Activated naive CD4-positive, alpha-beta T cell treated with anti-CD3 and anti-CD28 coated beads, Interleukin-2, amount 10 ng/mL, durations not matched to agents 7 days and 5 days (primary cell): Measurements from ENCODE around the gene UHRF1.

Source experiments
- CTCF ChIA-PET: fragments of 350-600 bp; sonication (Branson Sonifier 250); formaldehyde crosslinking; loops from one replicate; lab custom pipeline; 2021; ENCODE audit warnings: antibody characterized with exemption; lab: Charles Lee
- DNase-seq: peaks from one replicate; pipeline ENCODE4 v3.0.0-alpha.2; 2020
- H3K27ac Mint-ChIP-seq: one replicate; pipeline ENCODE4 v1.8.0; 2021; ENCODE audit warnings: mild to moderate bottlenecking, moderate library complexity, mixed read lengths
- H3K27me3 Mint-ChIP-seq: one replicate; pipeline ENCODE4 v1.8.0; 2021; ENCODE audit warnings: mild to moderate bottlenecking, mixed read lengths
- H3K36me3 Mint-ChIP-seq: one replicate; pipeline ENCODE4 v1.8.0; 2021; ENCODE audit warnings: mixed read lengths
- H3K4me1 Mint-ChIP-seq: one replicate; pipeline ENCODE4 v1.8.0; 2021; ENCODE audit warnings: mixed read lengths
- H3K4me3 Mint-ChIP-seq: one replicate; pipeline ENCODE4 v1.8.0; 2021; ENCODE audit warnings: mild to moderate bottlenecking, moderate library complexity, mixed read lengths
- H3K9me3 Mint-ChIP-seq: one replicate; pipeline ENCODE4 v1.8.0; 2021; ENCODE audit warnings: mixed read lengths

Gene UHRF1

GRCh38 chr19:4909156-4909896 lies at the start of gene UHRF1:
TSS of gene UHRF1 (plus strand) at chr19:4909501. CDS start at chr19:4910886, 1,385 bp downstream.
- Mint-ChIP-seq H3K36me3 (peaks cover 34% of the 10 kb centered on the region), H3K4me3 (peak within 1 kb of the TSS; percentile 85), H3K27me3 (peaks cover 5% of the 10 kb centered on the region), H3K27ac (peak within 1 kb of the TSS; percentile 98), H3K9me3 (no peaks in the 10 kb centered on the region), H3K4me1 (peaks cover 45% of the 10 kb centered on the region)
- DNase-seq, result peak; percentile 76
- CTCF ChIA-PET, result no interaction called here

DNA sequence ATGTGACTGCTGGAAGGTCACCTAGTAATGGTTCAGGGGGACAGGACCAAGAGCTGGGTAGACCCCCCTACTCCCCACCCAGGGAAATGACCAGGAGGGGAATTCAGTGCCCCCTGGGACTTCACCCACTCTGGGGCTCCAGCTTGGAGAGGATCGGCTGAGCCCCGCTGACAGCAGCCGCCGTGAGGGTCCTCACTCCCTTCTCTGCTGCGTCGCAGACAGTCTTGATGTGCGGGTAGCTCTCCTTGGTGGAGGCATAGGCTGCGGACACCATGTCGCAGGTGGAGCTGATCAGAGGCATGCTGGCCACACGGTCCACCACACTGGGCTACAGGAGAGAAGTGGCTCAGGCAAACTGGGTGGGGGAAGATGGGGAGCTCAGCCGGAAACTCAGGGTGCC lies 49.6 kb upstream of the UHRF1 start:
- Mint-ChIP-seq H3K9me3 (no peaks in the 10 kb centered on the region), H3K27ac (no peak overlapping the region), H3K27me3 (no peaks in the 10 kb centered on the region), H3K4me3 (no peak overlapping the region), H3K36me3 (peaks cover 4% of the 10 kb centered on the region), H3K4me1 (no peaks in the 10 kb centered on the region)
- CTCF ChIA-PET, result interaction anchor here (0.7 to 1.3 kb wide), 3 partner anchors 9 to 50 kb away, joined by 4 to 6 read pairs (median 4); no protein-coding TSS in a partner anchor
- no peak for DNase-seq

GRCh38 chr19:4861147-4861546 lies 48.2 kb upstream of the UHRF1 start:
- Mint-ChIP-seq H3K27me3 (no peaks in the 10 kb centered on the region), H3K27ac (no peak overlapping the region), H3K4me1 (peaks cover under 1% of the 10 kb centered on the region), H3K4me3 (no peak overlapping the region), H3K36me3 (peaks cover 1% of the 10 kb centered on the region), H3K9me3 (no peaks in the 10 kb centered on the region)
- no peak for DNase-seq
- CTCF ChIA-PET, result no interaction called here

GRCh38 chr19:4866595-4867424 lies 42.5 kb upstream of the UHRF1 start:
- Mint-ChIP-seq H3K4me3 (peak overlapping the region; percentile 74), H3K4me1 (peaks cover 27% of the 10 kb centered on the region), H3K9me3 (no peaks in the 10 kb centered on the region), H3K27ac (peak overlapping the region; percentile 67), H3K27me3 (peaks cover 16% of the 10 kb centered on the region), H3K36me3 (no peaks in the 10 kb centered on the region)
- CTCF ChIA-PET, result interaction anchor here (0.7 to 9.0 kb wide), 7 partner anchors 15 to 163 kb away, joined by 3 to 80 read pairs (median 4); no protein-coding TSS in a partner anchor
- peak; percentile 64 for DNase-seq

DNA sequence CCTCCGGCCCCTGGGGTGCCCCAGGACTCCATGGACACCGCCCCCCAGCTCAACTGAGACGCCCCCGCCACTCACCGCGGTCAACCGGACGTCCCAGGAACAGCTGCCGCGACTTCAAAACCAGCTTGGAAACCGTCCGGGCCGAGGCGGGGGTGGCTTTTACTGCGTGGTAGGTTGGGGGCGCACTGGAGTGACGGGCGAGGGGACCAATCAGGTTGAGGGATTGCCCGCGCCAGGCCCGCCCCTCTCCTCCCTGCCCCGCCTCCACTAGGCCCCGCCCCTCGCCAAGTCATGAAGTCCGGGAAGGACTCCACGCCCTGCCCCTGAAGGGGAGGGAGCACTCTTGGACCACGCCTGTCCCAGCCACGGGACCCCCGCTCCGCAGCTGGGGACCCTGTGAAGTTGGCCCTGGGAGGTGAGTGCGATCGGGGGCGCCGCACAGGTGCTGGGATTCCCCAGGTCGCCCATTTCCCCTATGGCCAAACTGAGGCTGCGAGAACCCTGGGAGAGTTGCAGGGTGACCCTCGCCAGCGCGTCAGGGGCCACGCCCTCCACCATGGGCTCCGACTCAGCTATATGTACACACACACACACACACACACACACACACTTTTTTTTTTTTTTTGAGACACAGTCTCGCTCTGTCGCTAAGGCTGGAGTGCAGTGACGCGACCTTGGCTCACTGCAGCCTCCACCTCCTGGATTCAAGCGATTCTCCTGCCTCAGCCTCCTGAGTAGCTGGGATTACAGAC lies 41.6 kb upstream of the UHRF1 start, which contains the start of gene PLIN3:
PLIN3 (minus strand) TSS at position 134 of the 752 bp plus-strand sequence. CDS start 6,273 bp downstream, outside the sequence.
- CTCF ChIA-PET, result interaction anchor here (1.3 to 9.0 kb wide), 5 partner anchors 11 to 162 kb away, joined by 3 to 80 read pairs (median 7); no protein-coding TSS in a partner anchor
- peak within 1 kb of the TSS; percentile 74 for H3K4me3 Mint-ChIP-seq
- no peaks in the 10 kb centered on the region for H3K36me3 Mint-ChIP-seq
- peaks cover 30% of the 10 kb centered on the region for H3K4me1 Mint-ChIP-seq
- H3K9me3 Mint-ChIP-seq, result no peaks in the 10 kb centered on the region
- peak within 1 kb of the TSS; percentile 70 for H3K27ac Mint-ChIP-seq
- H3K27me3 Mint-ChIP-seq, result peaks cover 25% of the 10 kb centered on the region
- peak; percentile 95 for DNase-seq

DNA sequence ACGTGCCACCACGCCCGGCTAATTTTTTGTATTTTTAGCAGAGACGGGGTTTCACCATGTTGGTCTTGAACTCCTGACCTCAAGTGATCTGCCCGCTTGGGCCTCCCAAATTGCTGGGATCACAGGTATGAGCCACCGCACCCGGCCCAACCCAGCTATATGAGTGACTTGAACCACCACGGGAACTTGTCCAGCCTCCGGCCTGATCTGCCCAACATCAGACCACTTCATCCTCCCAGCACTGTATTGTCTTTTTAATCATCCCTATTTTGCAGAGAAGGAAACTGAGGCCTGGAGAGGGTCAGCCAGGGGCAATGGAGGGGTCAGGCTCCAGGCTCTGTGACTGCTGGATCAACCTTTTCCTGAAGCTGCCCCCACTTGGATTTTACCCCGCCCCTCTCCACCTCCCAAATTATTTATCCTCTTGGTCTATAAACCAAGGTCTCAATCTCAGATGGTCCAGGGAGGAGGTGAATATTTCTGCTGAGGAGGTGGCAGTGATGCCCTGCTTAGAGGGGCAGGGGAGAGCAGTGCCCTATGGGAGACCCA lies 40.9 kb upstream of the UHRF1 start:
- no peak for DNase-seq
- Mint-ChIP-seq H3K4me1 (peaks cover 31% of the 10 kb centered on the region), H3K27me3 (peaks cover 31% of the 10 kb centered on the region), H3K27ac (no peak overlapping the region), H3K36me3 (no peaks in the 10 kb centered on the region), H3K4me3 (peak overlapping the region; percentile 74), H3K9me3 (no peaks in the 10 kb centered on the region)
- CTCF ChIA-PET, result interaction anchor here (1.0 to 9.0 kb wide), 6 partner anchors 9 to 162 kb away, joined by 3 to 80 read pairs (median 4); no protein-coding TSS in a partner anchor

DNA sequence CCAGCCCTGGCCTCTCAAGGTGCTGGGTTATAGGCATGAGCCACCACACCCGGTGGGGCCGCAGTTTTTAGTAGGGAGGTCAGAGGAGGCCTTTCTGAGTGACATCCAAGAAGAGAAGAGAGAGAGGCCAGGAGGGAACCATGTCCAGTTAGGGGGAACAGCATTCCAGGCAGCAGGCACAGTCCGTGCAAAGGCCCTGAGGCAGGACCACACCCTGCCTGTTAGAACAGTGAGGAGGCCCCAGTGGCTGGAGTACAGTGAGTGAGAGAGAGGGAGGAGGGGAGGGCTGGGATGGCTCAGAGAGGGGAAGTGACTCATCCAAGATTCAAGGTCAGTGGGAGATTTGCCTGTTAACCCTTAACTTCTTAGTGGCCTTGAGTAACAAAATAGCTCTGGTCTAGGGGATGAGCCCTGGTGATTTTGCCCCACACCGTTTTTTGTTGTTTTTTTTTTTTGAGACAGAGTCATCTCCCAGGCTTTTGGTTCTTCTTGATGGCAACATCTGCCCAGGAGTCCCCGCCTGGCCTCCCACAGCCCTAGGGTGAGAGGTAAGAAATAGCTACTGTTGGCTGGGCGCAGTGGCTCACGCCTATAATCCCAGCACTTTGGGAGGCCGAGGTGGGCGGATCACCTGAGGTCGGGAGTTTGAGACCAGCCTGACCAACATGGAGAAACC lies 39.1 kb upstream of the UHRF1 start:
- peak overlapping the region; percentile 63 for H3K27ac Mint-ChIP-seq
- H3K36me3 Mint-ChIP-seq, result no peaks in the 10 kb centered on the region
- no peaks in the 10 kb centered on the region for H3K9me3 Mint-ChIP-seq
- peak; percentile 29 for DNase-seq
- peaks cover 31% of the 10 kb centered on the region for H3K4me1 Mint-ChIP-seq
- CTCF ChIA-PET, result interaction anchor here (0.9 to 9.0 kb wide), 3 partner anchors 19 to 160 kb away, joined by 3 to 80 read pairs (median 74); no protein-coding TSS in a partner anchor
- H3K27me3 Mint-ChIP-seq, result peaks cover 37% of the 10 kb centered on the region
- H3K4me3 Mint-ChIP-seq, result no peak overlapping the region

DNA sequence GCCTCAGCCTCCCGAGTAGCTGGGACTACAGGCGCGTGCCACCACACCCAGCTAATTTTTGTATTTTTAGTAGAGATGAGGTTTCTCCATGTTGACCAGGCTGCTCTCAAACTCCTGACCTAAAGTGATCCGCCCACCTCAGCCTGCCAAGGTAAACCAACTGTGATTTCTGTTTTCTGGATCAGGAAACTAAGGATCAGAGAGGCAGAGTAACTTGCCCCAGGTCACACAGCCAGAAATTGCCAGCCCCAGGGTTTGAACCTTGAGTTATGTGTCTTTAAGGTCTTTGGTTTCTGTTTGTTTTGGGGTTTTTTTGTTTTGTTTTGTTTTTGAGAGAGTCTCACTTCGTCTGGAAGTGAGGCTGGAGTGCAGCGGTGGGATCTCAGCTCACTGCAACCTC lies 37.6 kb upstream of the UHRF1 start:
- Mint-ChIP-seq H3K27ac (no peak overlapping the region), H3K36me3 (no peaks in the 10 kb centered on the region), H3K4me1 (peaks cover 26% of the 10 kb centered on the region), H3K4me3 (no peak overlapping the region), H3K27me3 (peaks cover 42% of the 10 kb centered on the region), H3K9me3 (no peaks in the 10 kb centered on the region)
- DNase-seq, result no peak
- CTCF ChIA-PET, result interaction anchor here (0.9 to 9.0 kb wide), 6 partner anchors 36 to 158 kb away, joined by 3 to 80 read pairs (median 16); no protein-coding TSS in a partner anchor

DNA sequence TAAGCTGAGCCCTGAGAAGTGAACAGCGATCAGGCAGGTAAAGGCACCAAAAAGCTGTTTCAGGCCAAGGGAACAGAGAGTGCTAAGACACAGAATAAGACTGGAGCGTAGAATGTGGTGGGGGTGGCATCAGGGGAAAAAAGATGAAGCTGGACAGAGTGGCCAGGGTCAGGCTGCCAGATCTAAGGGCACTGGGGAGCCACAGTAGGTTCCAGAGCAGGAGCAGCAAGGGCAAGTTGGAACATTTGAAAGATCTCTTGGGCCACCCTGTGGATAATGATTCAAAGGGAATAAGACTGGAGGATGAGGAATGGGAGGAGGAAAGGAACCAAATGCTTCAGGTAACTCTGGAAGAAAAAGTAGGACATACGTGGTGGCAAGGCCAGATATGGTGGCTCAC lies 35.4 kb upstream of the UHRF1 start:
- CTCF ChIA-PET, result interaction anchor here (1.7 to 9.0 kb wide), 5 partner anchors 34 to 156 kb away, joined by 5 to 80 read pairs (median 18); no protein-coding TSS in a partner anchor
- DNase-seq, result no peak
- no peak overlapping the region for H3K27ac Mint-ChIP-seq
- H3K4me3 Mint-ChIP-seq, result no peak overlapping the region
- peaks cover 54% of the 10 kb centered on the region for H3K27me3 Mint-ChIP-seq
- H3K4me1 Mint-ChIP-seq, result peaks cover 18% of the 10 kb centered on the region
- no peaks in the 10 kb centered on the region for H3K36me3 Mint-ChIP-seq
- no peaks in the 10 kb centered on the region for H3K9me3 Mint-ChIP-seq

DNA sequence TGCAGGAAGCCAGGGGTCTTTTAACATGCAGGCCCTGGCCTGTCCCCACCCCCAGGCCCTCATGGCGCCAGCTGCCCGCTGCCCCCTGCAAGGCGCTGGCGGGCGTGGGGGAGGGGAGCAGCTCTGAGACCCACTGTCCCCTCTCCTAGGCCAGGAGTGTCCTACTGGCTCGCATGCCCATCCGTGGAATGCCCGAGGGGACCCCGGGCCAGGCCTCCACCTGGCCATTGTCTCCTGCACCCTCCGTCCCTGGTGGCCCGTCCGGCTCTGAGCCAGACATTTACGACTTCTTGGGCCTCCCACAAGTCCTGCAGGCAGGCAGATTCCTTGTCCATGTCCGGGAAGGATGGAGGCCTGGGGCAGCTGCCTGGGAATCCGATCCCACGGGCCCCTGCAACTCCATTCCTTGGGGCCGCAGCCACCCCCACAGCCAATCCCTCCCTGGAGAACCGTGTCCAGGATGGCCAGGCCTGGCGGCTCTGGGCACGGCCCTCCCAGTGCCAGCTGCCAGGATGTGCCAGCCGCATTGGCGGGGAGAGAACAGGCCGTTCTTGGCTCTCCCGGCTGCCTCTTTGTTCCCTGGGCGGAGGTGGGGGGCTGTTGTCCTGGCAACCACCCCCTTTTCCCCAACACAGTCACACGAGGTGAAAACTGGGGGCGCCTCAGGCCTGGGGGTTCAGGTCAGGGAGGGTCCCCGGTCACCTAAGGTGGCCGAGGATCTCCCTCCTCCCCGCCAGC lies 31.4 kb upstream of the UHRF1 start:
- Mint-ChIP-seq H3K27me3 (peaks cover 32% of the 10 kb centered on the region), H3K9me3 (no peaks in the 10 kb centered on the region), H3K4me1 (peaks cover 6% of the 10 kb centered on the region), H3K27ac (no peak overlapping the region), H3K4me3 (no peak overlapping the region), H3K36me3 (no peaks in the 10 kb centered on the region)
- no peak for DNase-seq
- CTCF ChIA-PET, result interaction anchor here (0.9 kb wide), 1 partner anchor 9 kb away, joined by 3 read pairs; no protein-coding TSS in a partner anchor

DNA sequence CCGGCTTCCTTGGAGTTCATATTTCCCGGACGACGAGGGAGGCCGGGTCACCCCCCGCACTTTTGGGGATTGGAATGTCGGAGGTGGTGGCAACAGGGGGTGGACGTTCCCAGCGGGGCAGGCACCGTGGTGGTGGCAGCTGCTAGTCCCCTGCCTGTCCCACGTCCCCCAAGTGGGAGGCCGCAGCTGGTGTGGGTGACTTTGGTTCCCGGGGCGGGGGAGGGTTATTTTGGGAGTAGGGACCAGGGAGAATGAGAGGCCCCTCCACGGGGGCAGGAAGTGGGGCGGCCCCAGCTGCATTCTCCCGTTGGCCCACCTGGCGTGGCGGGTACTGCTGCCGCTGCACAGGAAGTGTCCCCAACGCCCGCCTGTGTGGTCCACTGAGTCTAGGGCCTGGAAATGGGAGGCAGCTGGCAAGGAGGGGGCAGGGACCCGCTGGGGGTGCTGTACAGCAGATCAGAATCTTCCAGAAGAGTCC lies 30.8 kb upstream of the UHRF1 start:
- Mint-ChIP-seq H3K27me3 (peaks cover 26% of the 10 kb centered on the region), H3K27ac (no peak overlapping the region), H3K9me3 (no peaks in the 10 kb centered on the region), H3K4me3 (no peak overlapping the region), H3K36me3 (no peaks in the 10 kb centered on the region), H3K4me1 (peaks cover 6% of the 10 kb centered on the region)
- CTCF ChIA-PET, result interaction anchor here (0.9 kb wide), 1 partner anchor 10 kb away, joined by 3 read pairs; no protein-coding TSS in a partner anchor
- DNase-seq, result no peak

GRCh38 chr19:4879041-4879440 lies 30.3 kb upstream of the UHRF1 start:
- no peak overlapping the region for H3K4me3 Mint-ChIP-seq
- CTCF ChIA-PET, result interaction anchor here (0.9 kb wide), 1 partner anchor 11 kb away, joined by 3 read pairs; no protein-coding TSS in a partner anchor
- peaks cover 6% of the 10 kb centered on the region for H3K4me1 Mint-ChIP-seq
- peaks cover 22% of the 10 kb centered on the region for H3K27me3 Mint-ChIP-seq
- H3K36me3 Mint-ChIP-seq, result no peaks in the 10 kb centered on the region
- H3K9me3 Mint-ChIP-seq, result no peaks in the 10 kb centered on the region
- DNase-seq, result no peak
- no peak overlapping the region for H3K27ac Mint-ChIP-seq
